Fibroblast of mammary gland (primary cell): ENCODE data around the gene PLEKHA6.

Experiments used
- DNase-seq: peaks from one replicate; pipeline ENCODE4 v3.0.0-alpha.2; 2010; ENCODE audit warnings: low read depth
- H3K4me3 ChIP-seq: 2 replicates; pipeline ENCODE4 v1.5.1; 2011; ENCODE audit warnings: low read depth, mild to moderate bottlenecking, low read length, moderate library complexity; ENCODE audit not compliant: control insufficient read depth
- TF ChIP-seq, protein P1 (sequence below): conservative IDR thresholded peaks from 2 replicates; pipeline ENCODE4 v1.5.1; 2011; ENCODE audit warnings: low read depth, low read length, inconsistent platforms; ENCODE audit not compliant: control insufficient read depth, insufficient read depth

PLEKHA6 gene

DNA sequence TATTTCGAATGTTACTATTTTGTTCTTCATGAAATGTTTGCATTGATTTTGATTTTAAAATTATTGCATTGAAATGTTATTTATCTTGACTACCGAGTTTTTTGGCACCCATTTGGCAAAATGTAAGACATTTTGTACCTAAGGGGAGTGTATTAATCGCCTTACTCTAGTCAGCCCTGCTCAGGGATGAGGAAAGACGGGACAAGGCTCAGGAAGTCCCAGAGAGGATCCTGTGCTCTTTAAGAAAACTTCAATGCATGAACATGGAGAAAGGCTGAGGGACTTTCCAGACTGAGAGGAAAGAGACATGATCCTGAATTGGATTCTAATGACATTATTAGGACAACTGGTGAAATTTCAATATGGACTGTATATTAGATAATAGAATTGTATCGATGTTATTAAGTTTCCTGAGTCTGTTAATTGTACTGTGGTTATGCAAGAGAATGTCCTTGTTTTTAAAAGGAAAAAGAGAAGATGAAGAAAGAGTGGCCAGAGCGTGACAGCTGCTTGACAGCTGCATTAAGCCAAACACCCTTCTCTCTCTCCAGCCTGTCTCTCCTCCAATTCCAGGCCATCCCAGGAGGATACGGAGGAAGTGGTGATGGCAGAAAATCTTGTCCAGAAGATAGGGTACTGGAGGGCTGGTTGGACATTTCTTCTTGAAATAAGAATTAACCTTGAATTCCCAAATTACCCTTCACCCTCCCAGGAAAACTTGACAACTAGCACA lies 66.0 kb downstream of the PLEKHA6 start:
- TF ChIP-seq, protein P1, sequence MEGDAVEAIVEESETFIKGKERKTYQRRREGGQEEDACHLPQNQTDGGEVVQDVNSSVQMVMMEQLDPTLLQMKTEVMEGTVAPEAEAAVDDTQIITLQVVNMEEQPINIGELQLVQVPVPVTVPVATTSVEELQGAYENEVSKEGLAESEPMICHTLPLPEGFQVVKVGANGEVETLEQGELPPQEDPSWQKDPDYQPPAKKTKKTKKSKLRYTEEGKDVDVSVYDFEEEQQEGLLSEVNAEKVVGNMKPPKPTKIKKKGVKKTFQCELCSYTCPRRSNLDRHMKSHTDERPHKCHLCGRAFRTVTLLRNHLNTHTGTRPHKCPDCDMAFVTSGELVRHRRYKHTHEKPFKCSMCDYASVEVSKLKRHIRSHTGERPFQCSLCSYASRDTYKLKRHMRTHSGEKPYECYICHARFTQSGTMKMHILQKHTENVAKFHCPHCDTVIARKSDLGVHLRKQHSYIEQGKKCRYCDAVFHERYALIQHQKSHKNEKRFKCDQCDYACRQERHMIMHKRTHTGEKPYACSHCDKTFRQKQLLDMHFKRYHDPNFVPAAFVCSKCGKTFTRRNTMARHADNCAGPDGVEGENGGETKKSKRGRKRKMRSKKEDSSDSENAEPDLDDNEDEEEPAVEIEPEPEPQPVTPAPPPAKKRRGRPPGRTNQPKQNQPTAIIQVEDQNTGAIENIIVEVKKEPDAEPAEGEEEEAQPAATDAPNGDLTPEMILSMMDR, result no peak
- peak; percentile 58 for DNase-seq
- H3K4me3 ChIP-seq, result no peak overlapping the region

DNA sequence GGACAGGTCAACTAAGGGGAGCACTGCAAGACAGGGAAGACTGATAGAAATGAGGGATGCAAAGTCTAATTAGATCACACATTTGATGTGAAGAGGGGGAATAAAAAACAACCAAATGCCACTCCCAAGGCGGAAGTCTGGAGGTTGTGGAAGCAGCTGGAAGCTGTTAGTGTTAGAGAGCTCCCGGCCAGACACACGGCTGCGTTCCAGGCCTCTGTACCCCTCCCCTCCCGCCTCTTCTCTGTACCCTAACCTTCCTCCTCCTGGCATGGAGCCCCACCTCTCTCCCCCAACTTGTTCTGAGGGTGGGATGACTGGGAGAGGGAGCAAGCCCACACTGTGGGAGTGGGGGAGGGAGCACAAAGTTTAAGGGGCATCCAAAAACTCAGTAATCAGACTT lies 67.0 kb downstream of the PLEKHA6 start:
- TF ChIP-seq, protein P1, result no peak
- no peak overlapping the region for H3K4me3 ChIP-seq
- no peak for DNase-seq

DNA sequence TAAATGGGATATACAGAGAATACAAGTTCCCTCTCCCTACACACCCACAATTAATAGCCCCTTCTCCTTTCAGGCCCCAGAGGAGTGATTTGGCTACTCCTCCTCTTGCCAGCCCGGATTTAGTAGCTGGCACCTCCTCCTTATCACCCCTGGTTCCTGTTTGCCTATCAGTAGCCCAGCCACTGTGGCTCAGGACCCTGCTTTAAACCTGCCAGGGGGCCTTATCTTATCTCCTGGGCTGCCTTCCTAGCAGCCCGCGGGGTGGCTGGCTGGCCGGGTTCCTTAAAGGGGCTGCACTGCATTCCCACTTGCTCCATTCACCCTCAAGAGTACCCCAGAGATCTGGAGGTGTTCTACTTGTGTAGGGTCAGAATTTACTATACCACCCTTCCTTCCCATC lies 70.4 kb downstream of the PLEKHA6 start:
- DNase-seq, result no peak
- no peak overlapping the region for H3K4me3 ChIP-seq
- TF ChIP-seq, protein P1, result no peak

DNA sequence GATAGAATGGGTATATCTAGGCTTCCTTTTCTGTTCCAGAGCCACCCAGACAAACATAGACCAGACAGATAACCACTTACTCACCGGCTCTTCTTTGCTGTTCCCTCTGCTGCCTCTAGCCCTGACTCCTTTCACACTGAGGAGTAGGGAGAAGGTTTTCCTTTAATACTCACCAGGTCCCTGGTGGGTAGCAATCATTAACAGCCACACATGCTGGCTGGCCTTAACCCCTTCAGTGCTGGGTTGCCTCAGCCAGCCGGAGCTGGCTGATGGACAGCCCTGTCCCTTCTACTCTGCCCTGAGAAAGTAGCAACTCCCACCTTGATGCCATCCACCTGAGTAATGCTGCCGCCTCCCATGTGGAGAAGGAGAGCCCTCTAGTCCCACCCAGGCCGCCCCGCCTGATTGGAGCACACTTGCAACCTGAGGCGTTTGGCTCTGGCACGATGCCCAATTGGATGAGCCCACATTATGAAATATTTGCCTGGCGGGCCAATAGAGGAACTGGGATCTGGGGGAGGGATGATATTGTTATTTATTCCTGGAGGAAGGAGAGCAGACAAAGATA lies 71.6 kb downstream of the PLEKHA6 start:
- H3K4me3 ChIP-seq, result no peak overlapping the region
- peak; percentile 54 for DNase-seq
- TF ChIP-seq, protein P1, result no peak

DNA sequence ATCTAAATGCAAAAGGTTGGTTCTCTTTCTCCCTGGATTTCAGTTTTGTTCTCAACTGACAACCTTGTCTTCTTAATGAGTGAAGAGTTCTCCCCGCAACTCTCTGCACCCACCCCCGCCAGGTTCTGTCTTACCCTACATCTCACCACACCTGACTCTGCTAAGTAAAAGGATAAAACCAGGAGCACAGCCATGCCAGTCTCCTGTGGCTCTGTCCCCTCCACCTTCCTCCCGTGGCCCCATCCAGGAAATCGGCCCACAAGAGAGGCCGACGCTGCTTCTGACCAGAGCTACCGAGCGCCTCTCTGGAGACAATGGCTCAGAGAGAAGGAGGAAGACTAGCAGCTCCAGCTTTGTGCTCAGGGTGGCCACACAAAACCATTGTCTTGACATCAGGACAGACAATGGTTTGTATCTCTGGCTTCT lies 72.2 kb downstream of the PLEKHA6 start:
- TF ChIP-seq, protein P1, result no peak
- no peak overlapping the region for H3K4me3 ChIP-seq
- no peak for DNase-seq

DNA sequence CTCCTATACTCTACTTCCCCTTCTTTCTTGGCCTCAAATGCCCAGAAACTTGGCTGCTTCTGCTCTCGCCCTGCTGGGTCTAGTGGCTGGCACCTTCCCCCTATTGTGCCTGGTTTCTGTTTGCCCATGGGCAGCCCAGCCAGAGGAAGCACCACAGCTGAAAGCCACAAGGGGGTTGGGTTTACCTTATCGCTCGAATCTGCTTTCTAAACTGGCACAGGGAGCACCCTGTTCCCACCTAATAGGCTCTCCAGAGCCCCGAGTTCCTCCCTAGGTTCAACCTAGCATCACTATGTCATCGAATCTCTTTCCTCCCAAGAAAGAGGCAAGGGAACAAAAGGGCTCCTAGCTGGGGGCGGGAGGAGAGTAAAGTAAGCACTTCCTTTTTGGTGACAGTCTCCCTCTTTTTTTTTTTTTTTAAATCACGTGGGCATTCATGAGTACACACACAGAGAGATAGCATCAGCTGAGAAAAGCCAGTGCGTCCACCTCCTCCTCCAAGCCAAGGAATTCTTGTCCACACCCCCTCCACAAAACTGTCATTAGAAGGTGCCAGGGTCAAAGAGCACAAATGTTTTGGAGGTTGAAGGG lies 72.8 kb downstream of the PLEKHA6 start:
- H3K4me3 ChIP-seq, result no peak overlapping the region
- no peak for DNase-seq
- TF ChIP-seq, protein P1, result no peak

DNA sequence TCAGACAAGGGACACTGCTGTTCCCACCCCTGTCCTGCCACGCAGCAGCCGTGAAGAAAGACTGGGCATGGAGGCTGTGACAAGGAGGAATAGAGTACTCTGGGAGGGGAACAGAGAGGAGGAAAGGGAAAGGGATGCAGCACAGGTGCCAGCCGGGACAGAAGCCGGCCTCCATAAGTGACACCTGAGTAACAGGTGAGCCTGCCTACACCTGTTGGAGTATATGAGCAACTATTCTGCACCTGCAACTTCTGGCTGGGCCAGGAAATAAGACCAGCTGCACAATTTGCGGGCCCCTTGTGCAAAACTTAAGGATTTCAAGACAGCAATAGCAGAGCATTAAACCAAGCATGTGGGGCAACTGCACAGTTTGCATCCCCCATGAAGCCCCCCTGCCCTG lies 73.4 kb downstream of the PLEKHA6 start:
- TF ChIP-seq, protein P1, result no peak
- H3K4me3 ChIP-seq, result no peak overlapping the region
- DNase-seq, result no peak
